Measurements from ENCODE around the gene RPN1. TPM values are rescaled to one million over a fixed set of nuclear protein-coding genes. Genes with fewer than 3 reads are reported as not detected.
A peak's percentile ranks its signal among the peaks of the same experiment; 100 is the strongest.

Gene RPN1
- total RNA-seq, 1 donor from 2014 or later: 285 TPM

- H3K4me3 ChIP-seq (ENCODE audit: low read depth, low read length): no peak overlapping the region
- DNase-seq (ENCODE audit: low read depth): no peak
These were observed 72.3 kb downstream of the RPN1 start for GRCh38 chr3:128578346-128578745.

GRCh38 chr3:128577711-128578110 lies 72.9 kb downstream of the RPN1 start:
- no peak for TF ChIP-seq CTCF (conservative IDR thresholded peaks at IDR 0.05; ENCODE audit: low read depth, low read length)
- H3K4me3 ChIP-seq (ENCODE audit: low read depth, low read length): no peak overlapping the region
- DNase-seq (ENCODE audit: low read depth): no peak

More at GRCh38 chr3:128578346-128578745, 72.3 kb downstream of the RPN1 start:
- TF ChIP-seq CTCF (conservative IDR thresholded peaks at IDR 0.05; ENCODE audit: low read depth, low read length): no peak

GRCh38 chr3:128576290-128576689 lies 74.3 kb downstream of the RPN1 start:
- H3K4me3 ChIP-seq (ENCODE audit: low read depth, low read length): no peak overlapping the region
- no peak for TF ChIP-seq CTCF (conservative IDR thresholded peaks at IDR 0.05; ENCODE audit: low read depth, low read length)
- DNase-seq (ENCODE audit: low read depth): no peak

- no peak for DNase-seq (ENCODE audit: low read depth)
- no peak overlapping the region for H3K4me3 ChIP-seq (ENCODE audit: low read depth, low read length)
- TF ChIP-seq CTCF (conservative IDR thresholded peaks at IDR 0.05; ENCODE audit: low read depth, low read length): no peak
These were observed 74.8 kb downstream of the RPN1 start for GRCh38 chr3:128575777-128576176.

GRCh38 chr3:128573707-128574162 lies 76.9 kb downstream of the RPN1 start:
- TF ChIP-seq CTCF (conservative IDR thresholded peaks at IDR 0.05; ENCODE audit: low read depth, low read length): no peak
- no peak for DNase-seq (ENCODE audit: low read depth)
- no peak overlapping the region for H3K4me3 ChIP-seq (ENCODE audit: low read depth, low read length)

GRCh38 chr3:128573160-128573559 lies 77.5 kb downstream of the RPN1 start:
- no peak overlapping the region for H3K4me3 ChIP-seq (ENCODE audit: low read depth, low read length)
- DNase-seq (ENCODE audit: low read depth): no peak
- TF ChIP-seq CTCF (conservative IDR thresholded peaks at IDR 0.05; ENCODE audit: low read depth, low read length): no peak

- TF ChIP-seq CTCF (conservative IDR thresholded peaks at IDR 0.05; ENCODE audit: low read depth, low read length): peak; percentile 54
- no peak for DNase-seq (ENCODE audit: low read depth)
- H3K4me3 ChIP-seq (ENCODE audit: low read depth, low read length): no peak overlapping the region
These were observed 77.9 kb downstream of the RPN1 start for GRCh38 chr3:128572644-128573105.
